Breast epithelium (tissue), 3 donors: ENCODE data around the gene HMGN2.
"Not testable (repeated sequence)": the region's sequence is repeated elsewhere in the genome, so short reads cannot be mapped to it uniquely, and the experiment has no call there.

Experiments
- CTCF ChIP-seq, 3 donors: fragments of 450-650 bp; IDR thresholded peaks; one replicate each; pipeline ENCODE4 v1.5.1; 2016 to 2017; ENCODE audit warnings: antibody characterized with exemption in 3 of 3, mild to moderate bottlenecking in 3 of 3, moderate library complexity in 3 of 3
- POLR2A ChIP-seq: fragments of 450-650 bp; IDR thresholded peaks from one replicate; pipeline ENCODE4 v1.6.1; 2016; ENCODE audit warnings: antibody characterized with exemption, mild to moderate bottlenecking, moderate library complexity

GRCh38 chr1:26515836-26516235 lies 43.6 kb downstream of the HMGN2 start:
- TF ChIP-seq CTCF (IDR thresholded peaks at IDR 0.05); POLR2A: not testable (repeated sequence)
